HepG2 (cell line): ENCODE measurements around the gene TK2. TPM values are rescaled to one million over a fixed set of nuclear protein-coding genes. Genes with fewer than 3 reads are reported as not detected.
A peak's percentile ranks its signal among the peaks of the same experiment; 100 is the strongest.

ENCODE experiments used
- ADNP ChIP-seq: sonication (generic); formaldehyde crosslinking; IDR thresholded peaks from 2 replicates; pipeline ENCODE4 v1.4.0; 2020; ENCODE audit warnings: missing genetic modification reagents
- ARNT2 ChIP-seq: sonication (generic); formaldehyde crosslinking; IDR thresholded peaks from 2 replicates; pipeline ENCODE4 v1.8.0; 2022; ENCODE audit warnings: mild to moderate bottlenecking, low read depth, missing genetic modification reagents, moderate library complexity
- BRD4 ChIP-seq: sonication (generic); formaldehyde crosslinking; IDR thresholded peaks from 2 replicates; pipeline ENCODE4 v1.4.0; 2020; ENCODE audit warnings: missing genetic modification reagents
- GATAD2A ChIP-seq: IDR thresholded peaks from 2 replicates; pipeline ENCODE4 v1.6.1; 2016
- HDAC2 ChIP-seq: sonication (generic); formaldehyde crosslinking; IDR thresholded peaks from 2 replicates; pipeline ENCODE4 v1.4.0; 2020; ENCODE audit warnings: missing genetic modification reagents
- JUN ChIP-seq: sonication (generic); formaldehyde crosslinking; IDR thresholded peaks from 2 replicates; pipeline ENCODE4 v1.4.0; 2020; ENCODE audit warnings: mild to moderate bottlenecking, missing genetic modification reagents
- NRL ChIP-seq: sonication (generic); formaldehyde crosslinking; IDR thresholded peaks from 2 replicates; pipeline ENCODE4 v1.5.0; 2020; ENCODE audit warnings: missing genetic modification reagents, mild to moderate bottlenecking, moderate library complexity, borderline replicate concordance
- PAX8 ChIP-seq: sonication (generic); formaldehyde crosslinking; IDR thresholded peaks from 2 replicates; pipeline ENCODE4 v1.8.0; 2022; ENCODE audit warnings: mild to moderate bottlenecking, missing genetic modification reagents, borderline replicate concordance
- SIX1 ChIP-seq: sonication (generic); formaldehyde crosslinking; IDR thresholded peaks from 2 replicates; pipeline ENCODE4 v1.4.0; 2020; ENCODE audit warnings: missing genetic modification reagents, borderline replicate concordance
- SMC3 ChIP-seq: IDR thresholded peaks from 2 replicates; pipeline ENCODE4 v1.6.1; 2011; ENCODE audit warnings: low read length, improper control_type of control experiment
- SP1 ChIP-seq, 2 experiments: fragments of 450-650 bp in 1 of 2; sonication (generic) in 1 of 2; formaldehyde crosslinking in 1 of 2; IDR thresholded peaks; 2 replicates each; pipeline versions ENCODE4 v1.4.0 to v1.6.1; 2016 to 2020; ENCODE audit warnings: missing genetic modification reagents in 1 of 2
- TOPORS ChIP-seq: sonication (generic); formaldehyde crosslinking; IDR thresholded peaks from 2 replicates; pipeline ENCODE4 v1.8.0; 2023; ENCODE audit warnings: mild to moderate bottlenecking, missing genetic modification reagents
- ZNF121 ChIP-seq: sonication (generic); formaldehyde crosslinking; IDR thresholded peaks from 2 replicates; pipeline ENCODE4 v1.5.0; 2020; ENCODE audit warnings: mild to moderate bottlenecking, missing genetic modification reagents
- ZNF790 ChIP-seq: sonication (generic); formaldehyde crosslinking; IDR thresholded peaks from 2 replicates; pipeline ENCODE4 v1.8.0; 2022; ENCODE audit warnings: missing genetic modification reagents, mild to moderate bottlenecking, borderline replicate concordance
- polyA plus RNA-seq, 8 experiments: library from polyadenylated mRNA; depleted of rRNA in 3 of 8; stranded (reverse) in 7 of 8; unstranded in 1 of 8; fragments of >200 nt; fragmentation: Illumina TruSeq in 4 of 8; extraction: Trizol in 4 of 8; gene quantifications; 2 replicates each; pipeline versions ENCODE4 v1.2.1 to v1.2.3, GENCODE V29; 2011 to 2016; ENCODE audit warnings: low read depth in 4 of 8, missing spikeins in 1 of 8, mixed read lengths in 1 of 8; ENCODE audit not compliant: insufficient read depth in 1 of 8
- total RNA-seq, 5 experiments: library from RNA; depleted of rRNA; stranded (reverse); fragments of >200 nt; fragmentation: Illumina TruSeq; extraction: Trizol; gene quantifications; 2 replicates each; pipeline ENCODE4 v1.2.3, GENCODE V29; 2016; ENCODE audit warnings: low read depth in 1 of 5
- TF ChIP-seq, protein P1 (sequence below): IDR thresholded peaks from 2 replicates; pipeline ENCODE4 v1.6.1; 2012; ENCODE audit warnings: low read depth, low read length, improper control_type of control experiment
- TF ChIP-seq, protein P2 (sequence below): sonication (generic); formaldehyde crosslinking; IDR thresholded peaks from 2 replicates; pipeline ENCODE4 v1.4.0; 2020; ENCODE audit warnings: missing genetic modification reagents
- TF ChIP-seq, protein P3 (sequence below): sonication (generic); formaldehyde crosslinking; conservative IDR thresholded peaks from 2 replicates; pipeline ENCODE4 v1.4.0; 2020; ENCODE audit warnings: mild to moderate bottlenecking, missing genetic modification reagents, moderate library complexity
- TF ChIP-seq, protein P4 (sequence below): sonication (generic); formaldehyde crosslinking; IDR thresholded peaks from 2 replicates; pipeline ENCODE4 v1.5.1; 2020; ENCODE audit warnings: missing genetic modification reagents, mild to moderate bottlenecking, borderline replicate concordance
- TF ChIP-seq, protein P5 (sequence below): IDR thresholded peaks from 2 replicates; pipeline ENCODE4 v1.6.1; 2016; ENCODE audit warnings: low read depth, control low read depth

The TK2 gene
- total and polyA plus RNA-seq, 2 of the 13 experiments (the other 11 are each of a cell fraction or from before 2014, with no cell fraction given) = 18.7 to 21.0 TPM

DNA sequence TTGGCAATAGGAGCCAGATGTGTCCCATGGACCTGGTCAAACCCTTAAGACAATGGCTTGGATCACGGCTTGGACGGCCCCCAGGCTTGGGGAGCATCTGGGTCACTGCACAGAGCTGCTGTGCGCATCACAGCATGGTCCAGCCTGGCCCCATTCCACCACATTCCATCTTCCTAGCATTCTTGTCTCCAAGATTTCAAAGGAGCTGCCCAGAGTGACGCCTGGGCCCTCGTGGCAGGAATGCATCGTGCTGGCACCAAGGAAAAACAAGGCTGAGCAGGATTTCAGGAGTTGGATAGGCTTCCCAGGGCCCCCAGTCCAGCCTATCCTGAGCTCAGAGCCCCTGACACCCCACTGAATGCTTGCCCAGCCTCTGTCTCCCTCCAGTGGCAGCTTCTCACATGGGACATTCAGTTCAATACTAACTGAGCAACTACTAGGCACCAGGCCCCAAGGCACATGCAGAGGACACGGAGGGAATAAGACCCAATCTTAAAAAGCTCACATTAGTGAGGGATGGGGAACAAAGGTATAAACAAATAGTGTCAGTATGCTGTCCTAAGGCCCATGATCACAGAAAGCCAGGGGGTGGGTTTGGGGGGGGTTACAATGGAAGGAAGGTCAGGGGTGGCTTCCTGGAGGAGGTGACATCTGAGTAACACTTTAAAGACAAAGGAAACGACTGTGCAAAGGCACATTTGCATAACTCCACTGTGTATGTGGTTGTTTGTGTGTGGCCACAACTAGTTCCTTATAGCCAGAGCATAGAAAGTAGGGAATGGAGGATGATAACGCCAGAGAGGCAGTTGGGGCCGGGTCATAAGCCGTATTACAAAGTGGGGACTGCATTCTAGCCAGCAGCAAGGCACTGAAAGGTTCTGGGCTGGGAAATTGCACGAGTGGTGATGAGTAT, 34.1 kb downstream of the TK2 start (continued):
- TF ChIP-seq GATAD2A (CRISPR knock-in tag) = no peak
- TF ChIP-seq SIX1 (CRISPR knock-in tag) = no peak
- TF ChIP-seq PAX8 (CRISPR knock-in tag) = no peak
- TF ChIP-seq, protein P1, sequence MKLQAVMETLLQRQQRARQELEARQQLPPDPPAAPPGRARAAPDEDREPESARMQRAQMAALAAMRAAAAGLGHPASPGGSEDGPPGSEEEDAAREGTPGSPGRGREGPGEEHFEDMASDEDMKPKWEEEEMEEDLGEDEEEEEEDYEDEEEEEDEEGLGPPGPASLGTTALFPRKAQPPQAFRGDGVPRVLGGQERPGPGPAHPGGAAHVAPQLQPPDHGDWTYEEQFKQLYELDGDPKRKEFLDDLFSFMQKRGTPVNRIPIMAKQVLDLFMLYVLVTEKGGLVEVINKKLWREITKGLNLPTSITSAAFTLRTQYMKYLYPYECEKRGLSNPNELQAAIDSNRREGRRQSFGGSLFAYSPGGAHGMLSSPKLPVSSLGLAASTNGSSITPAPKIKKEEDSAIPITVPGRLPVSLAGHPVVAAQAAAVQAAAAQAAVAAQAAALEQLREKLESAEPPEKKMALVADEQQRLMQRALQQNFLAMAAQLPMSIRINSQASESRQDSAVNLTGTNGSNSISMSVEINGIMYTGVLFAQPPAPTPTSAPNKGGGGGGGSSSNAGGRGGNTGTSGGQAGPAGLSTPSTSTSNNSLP = no peak
- TF ChIP-seq, protein P2, sequence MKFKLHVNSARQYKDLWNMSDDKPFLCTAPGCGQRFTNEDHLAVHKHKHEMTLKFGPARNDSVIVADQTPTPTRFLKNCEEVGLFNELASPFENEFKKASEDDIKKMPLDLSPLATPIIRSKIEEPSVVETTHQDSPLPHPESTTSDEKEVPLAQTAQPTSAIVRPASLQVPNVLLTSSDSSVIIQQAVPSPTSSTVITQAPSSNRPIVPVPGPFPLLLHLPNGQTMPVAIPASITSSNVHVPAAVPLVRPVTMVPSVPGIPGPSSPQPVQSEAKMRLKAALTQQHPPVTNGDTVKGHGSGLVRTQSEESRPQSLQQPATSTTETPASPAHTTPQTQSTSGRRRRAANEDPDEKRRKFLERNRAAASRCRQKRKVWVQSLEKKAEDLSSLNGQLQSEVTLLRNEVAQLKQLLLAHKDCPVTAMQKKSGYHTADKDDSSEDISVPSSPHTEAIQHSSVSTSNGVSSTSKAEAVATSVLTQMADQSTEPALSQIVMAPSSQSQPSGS (CRISPR knock-in tag) = no peak
- TF ChIP-seq ARNT2 = no peak
- no peak for TF ChIP-seq TOPORS (CRISPR knock-in tag)
- TF ChIP-seq NRL (CRISPR knock-in tag) = no peak
- TF ChIP-seq, protein P3, sequence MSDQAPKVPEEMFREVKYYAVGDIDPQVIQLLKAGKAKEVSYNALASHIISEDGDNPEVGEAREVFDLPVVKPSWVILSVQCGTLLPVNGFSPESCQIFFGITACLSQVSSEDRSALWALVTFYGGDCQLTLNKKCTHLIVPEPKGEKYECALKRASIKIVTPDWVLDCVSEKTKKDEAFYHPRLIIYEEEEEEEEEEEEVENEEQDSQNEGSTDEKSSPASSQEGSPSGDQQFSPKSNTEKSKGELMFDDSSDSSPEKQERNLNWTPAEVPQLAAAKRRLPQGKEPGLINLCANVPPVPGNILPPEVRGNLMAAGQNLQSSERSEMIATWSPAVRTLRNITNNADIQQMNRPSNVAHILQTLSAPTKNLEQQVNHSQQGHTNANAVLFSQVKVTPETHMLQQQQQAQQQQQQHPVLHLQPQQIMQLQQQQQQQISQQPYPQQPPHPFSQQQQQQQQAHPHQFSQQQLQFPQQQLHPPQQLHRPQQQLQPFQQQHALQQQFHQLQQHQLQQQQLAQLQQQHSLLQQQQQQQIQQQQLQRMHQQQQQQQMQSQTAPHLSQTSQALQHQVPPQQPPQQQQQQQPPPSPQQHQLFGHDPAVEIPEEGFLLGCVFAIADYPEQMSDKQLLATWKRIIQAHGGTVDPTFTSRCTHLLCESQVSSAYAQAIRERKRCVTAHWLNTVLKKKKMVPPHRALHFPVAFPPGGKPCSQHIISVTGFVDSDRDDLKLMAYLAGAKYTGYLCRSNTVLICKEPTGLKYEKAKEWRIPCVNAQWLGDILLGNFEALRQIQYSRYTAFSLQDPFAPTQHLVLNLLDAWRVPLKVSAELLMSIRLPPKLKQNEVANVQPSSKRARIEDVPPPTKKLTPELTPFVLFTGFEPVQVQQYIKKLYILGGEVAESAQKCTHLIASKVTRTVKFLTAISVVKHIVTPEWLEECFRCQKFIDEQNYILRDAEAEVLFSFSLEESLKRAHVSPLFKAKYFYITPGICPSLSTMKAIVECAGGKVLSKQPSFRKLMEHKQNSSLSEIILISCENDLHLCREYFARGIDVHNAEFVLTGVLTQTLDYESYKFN (CRISPR knock-in tag) = no peak
- no peak for TF ChIP-seq SP1 (IDR thresholded peaks at IDR 0.05)
- TF ChIP-seq SP1 (CRISPR knock-in tag; IDR thresholded peaks at IDR 0.05) = no peak
- TF ChIP-seq, protein P4, sequence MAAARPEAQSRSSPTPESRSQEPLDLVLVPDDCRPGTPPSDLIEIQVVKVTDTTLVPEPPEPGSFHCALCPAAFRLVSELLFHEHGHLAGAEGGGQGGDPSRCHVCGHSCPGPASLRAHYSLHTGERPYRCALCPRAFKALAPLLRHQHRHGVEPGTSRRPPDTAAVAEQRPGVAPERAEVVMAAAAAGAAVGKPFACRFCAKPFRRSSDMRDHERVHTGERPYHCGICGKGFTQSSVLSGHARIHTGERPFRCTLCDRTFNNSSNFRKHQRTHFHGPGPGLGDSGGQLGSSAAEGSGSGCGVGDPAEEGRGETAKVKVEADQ = no peak
- peak; percentile 33 for TF ChIP-seq SMC3
- TF ChIP-seq JUN = no peak
- no peak for TF ChIP-seq ZNF790 (CRISPR knock-in tag)
- TF ChIP-seq ADNP (CRISPR knock-in tag) = peak; percentile 71
- TF ChIP-seq, protein P5, sequence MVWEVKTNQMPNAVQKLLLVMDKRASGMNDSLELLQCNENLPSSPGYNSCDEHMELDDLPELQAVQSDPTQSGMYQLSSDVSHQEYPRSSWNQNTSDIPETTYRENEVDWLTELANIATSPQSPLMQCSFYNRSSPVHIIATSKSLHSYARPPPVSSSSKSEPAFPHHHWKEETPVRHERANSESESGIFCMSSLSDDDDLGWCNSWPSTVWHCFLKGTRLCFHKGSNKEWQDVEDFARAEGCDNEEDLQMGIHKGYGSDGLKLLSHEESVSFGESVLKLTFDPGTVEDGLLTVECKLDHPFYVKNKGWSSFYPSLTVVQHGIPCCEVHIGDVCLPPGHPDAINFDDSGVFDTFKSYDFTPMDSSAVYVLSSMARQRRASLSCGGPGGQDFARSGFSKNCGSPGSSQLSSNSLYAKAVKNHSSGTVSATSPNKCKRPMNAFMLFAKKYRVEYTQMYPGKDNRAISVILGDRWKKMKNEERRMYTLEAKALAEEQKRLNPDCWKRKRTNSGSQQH (CRISPR knock-in tag) = no peak
- 0 out of 2 replicates have a peak, but pooled peaks have one; percentile 39 for TF ChIP-seq BRD4
- peak; percentile 48; the same call in 1 of the 2 replicates for TF ChIP-seq HDAC2 (CRISPR knock-in tag)
- no peak for TF ChIP-seq ZNF121 (CRISPR knock-in tag)
